Inferior parietal cortex (tissue), 1 donor: Measurements from ENCODE around the gene YAF2.
"Not testable (repeated sequence)": the region's sequence is repeated elsewhere in the genome, so short reads cannot be mapped to it uniquely, and the experiment has no call there.

Source experiments
- DNase-seq: peaks from one replicate; pipeline ENCODE4 v3.0.0-alpha.2; 2016; ENCODE audit errors: extremely low spot score

Gene YAF2

GRCh38 chr12:42255221-42255865 is 17.3 kb upstream of the YAF2 start:
- no peak for DNase-seq

- not testable (repeated sequence) for DNase-seq
Measured at GRCh38 chr12:42252645-42253044, 14.6 kb upstream of the YAF2 start.

GRCh38 chr12:42249033-42249432 is 11.0 kb upstream of the YAF2 start:
- DNase-seq, result not testable (repeated sequence)

GRCh38 chr12:42240131-42240750 is 2.2 kb upstream of the YAF2 start:
- DNase-seq, result no peak

GRCh38 chr12:42237853-42238239 is 202 bp downstream of the YAF2 start:
- no peak for DNase-seq

- DNase-seq, result peak; percentile 49
Measured at GRCh38 chr12:42237052-42237852, 796 bp downstream of the YAF2 start.

- no peak for DNase-seq
Measured at GRCh38 chr12:42236017-42236416, 2.0 kb downstream of the YAF2 start.

- peak; percentile 51 for DNase-seq
Measured at GRCh38 chr12:42235426-42235825, 2.6 kb downstream of the YAF2 start.

- DNase-seq, result no peak
Measured at GRCh38 chr12:42234970-42235369, 3.1 kb downstream of the YAF2 start.

- DNase-seq, result not testable (repeated sequence)
Measured at GRCh38 chr12:42227525-42227924, 10.5 kb downstream of the YAF2 start.

GRCh38 chr12:42224501-42224900 is 13.5 kb downstream of the YAF2 start:
- not testable (repeated sequence) for DNase-seq

- no peak for DNase-seq
Measured at GRCh38 chr12:42222724-42223123, 15.3 kb downstream of the YAF2 start.

- DNase-seq, result no peak
Measured at GRCh38 chr12:42221726-42222125, 16.3 kb downstream of the YAF2 start.

GRCh38 chr12:42217656-42218055 is 20.4 kb downstream of the YAF2 start:
- DNase-seq, result no peak

GRCh38 chr12:42216737-42217136 is 21.3 kb downstream of the YAF2 start:
- DNase-seq, result no peak

- not testable (repeated sequence) for DNase-seq
Measured at GRCh38 chr12:42215759-42216158, 22.3 kb downstream of the YAF2 start.

GRCh38 chr12:42213954-42214426 is 24.1 kb downstream of the YAF2 start:
- DNase-seq, result no peak

GRCh38 chr12:42213023-42213422 is 25.0 kb downstream of the YAF2 start:
- DNase-seq, result no peak

- no peak for DNase-seq
Measured at GRCh38 chr12:42208574-42208973, 29.5 kb downstream of the YAF2 start.

- DNase-seq, result no peak
Measured at GRCh38 chr12:42204819-42205218, 33.2 kb downstream of the YAF2 start.

- no peak for DNase-seq
Measured at GRCh38 chr12:42204362-42204761, 33.7 kb downstream of the YAF2 start.

GRCh38 chr12:42201063-42201462 is 37.0 kb downstream of the YAF2 start:
- no peak for DNase-seq

GRCh38 chr12:42199007-42199406 is 39.0 kb downstream of the YAF2 start:
- no peak for DNase-seq
